ENCODE data around the gene UPF2.

UPF2 gene

GRCh38 chr10:11884706-11885423, 157.7 kb downstream of the UPF2 start:
- no peak for DNase-seq (ENCODE audit: low read depth)

GRCh38 chr10:11882646-11883375, 159.8 kb downstream of the UPF2 start:
- no peak for DNase-seq (ENCODE audit: low read depth)

- no peak for DNase-seq (ENCODE audit: low read depth)
These were observed 160.9 kb downstream of the UPF2 start for GRCh38 chr10:11881477-11882417.

GRCh38 chr10:11881030-11881476, 161.6 kb downstream of the UPF2 start:
- DNase-seq (ENCODE audit: low read depth): no peak

- DNase-seq (ENCODE audit: low read depth): no peak
These were observed 162.2 kb downstream of the UPF2 start for GRCh38 chr10:11880151-11881029.

GRCh38 chr10:11879387-11880094, 163.1 kb downstream of the UPF2 start:
- no peak for DNase-seq (ENCODE audit: low read depth)

- DNase-seq (ENCODE audit: low read depth): no peak
These were observed 163.8 kb downstream of the UPF2 start for GRCh38 chr10:11878776-11879175.

- no peak for DNase-seq (ENCODE audit: low read depth)
These were observed 165.1 kb downstream of the UPF2 start for GRCh38 chr10:11877591-11877905.

- no peak for DNase-seq (ENCODE audit: low read depth)
These were observed 165.6 kb downstream of the UPF2 start for GRCh38 chr10:11876805-11877590.

GRCh38 chr10:11876324-11876723, 166.3 kb downstream of the UPF2 start:
- DNase-seq (ENCODE audit: low read depth): no peak

GRCh38 chr10:11875494-11876281, 166.9 kb downstream of the UPF2 start:
- DNase-seq (ENCODE audit: low read depth): peak; percentile 77

GRCh38 chr10:11874568-11875493, 167.8 kb downstream of the UPF2 start:
- no peak for DNase-seq (ENCODE audit: low read depth)

- DNase-seq (ENCODE audit: low read depth): no peak
These were observed 171.1 kb downstream of the UPF2 start for GRCh38 chr10:11871466-11871865.

- DNase-seq (ENCODE audit: low read depth): no peak
These were observed 171.7 kb downstream of the UPF2 start for GRCh38 chr10:11870900-11871400.

GRCh38 chr10:11870461-11870780, 172.2 kb downstream of the UPF2 start:
- no peak for DNase-seq (ENCODE audit: low read depth)
